Coronary artery (tissue), 2 donors: Measurements from ENCODE around the gene FAM217B.

Source experiments
- DNase-seq: peaks from one replicate; pipeline ENCODE4 v3.0.0-alpha.2; 2017; ENCODE audit warnings: low spot score
- H3K27ac ChIP-seq, 2 donors: fragments of 200-600 bp; sonication (generic); one replicate each; pipeline ENCODE4 v1.5.1; 2016 to 2019
- H3K4me3 ChIP-seq: fragments of 200-600 bp; sonication (generic); 2 replicates; pipeline ENCODE4 v1.5.1; 2016; ENCODE audit warnings: mild to moderate bottlenecking, moderate library complexity
- CTCF ChIP-seq: fragments of 200-600 bp; sonication (generic); IDR thresholded peaks from one replicate; pipeline ENCODE4 v1.5.1; 2019; ENCODE audit warnings: antibody characterized with exemption

The FAM217B gene

GRCh38 chr20:59940129-59940955, at the start of gene FAM217B, which contains the start of gene PPP1R3D:
FAM217B (plus strand) TSS chr20:59940389; CDS start chr20:59943944, 3,555 bp downstream.
PPP1R3D (minus strand) TSS chr20:59940305; CDS start chr20:59939931, 374 bp downstream.
- H3K4me3 ChIP-seq = peak within 1 kb of the TSS; percentile 87
- peak within 1 kb of the TSS; percentile 93 to 98 for H3K27ac ChIP-seq
- DNase-seq = peak; percentile 100
- TF ChIP-seq CTCF = no peak

GRCh38 chr20:59891581-59891980, 48.6 kb upstream of the FAM217B start:
- DNase-seq = no peak
- Histone ChIP-seq H3K4me3 (no peak overlapping the region), H3K27ac (no peak overlapping the region)
- no peak for TF ChIP-seq CTCF

GRCh38 chr20:59895908-59896307, 44.3 kb upstream of the FAM217B start:
- Histone ChIP-seq H3K27ac (no peak overlapping the region), H3K4me3 (no peak overlapping the region)
- TF ChIP-seq CTCF = no peak
- no peak for DNase-seq

- no peak for TF ChIP-seq CTCF
- Histone ChIP-seq H3K4me3 (no peak overlapping the region), H3K27ac (no peak overlapping the region)
- no peak for DNase-seq
Measured at GRCh38 chr20:59902470-59902869, 37.7 kb upstream of the FAM217B start.

GRCh38 chr20:59903621-59904020, 36.6 kb upstream of the FAM217B start:
- TF ChIP-seq CTCF = no peak
- Histone ChIP-seq H3K4me3 (no peak overlapping the region), H3K27ac (no peak overlapping the region)
- DNase-seq = no peak

- Histone ChIP-seq H3K27ac (no peak overlapping the region), H3K4me3 (no peak overlapping the region)
- no peak for TF ChIP-seq CTCF
- DNase-seq = no peak
Measured at GRCh38 chr20:59908855-59909254, 31.3 kb upstream of the FAM217B start.

- no peak overlapping the region for H3K27ac ChIP-seq
- TF ChIP-seq CTCF = no peak
- DNase-seq = no peak
- no peak overlapping the region for H3K4me3 ChIP-seq
Measured at GRCh38 chr20:59911041-59911440, 29.1 kb upstream of the FAM217B start.
